C4-2B (cell line): ENCODE results near the gene KMO.

ENCODE experiments used
- H3K27ac ChIP-seq: fragments of 450-650 bp; 2 replicates; pipeline ENCODE4 v1.5.1; 2017
- CTCF ChIP-seq: fragments of 450-650 bp; conservative IDR thresholded peaks from 2 replicates; pipeline ENCODE4 v1.5.1; 2017; ENCODE audit warnings: mild to moderate bottlenecking
- ZFX ChIP-seq: fragments of 450-650 bp; IDR thresholded peaks from 2 replicates; pipeline ENCODE4 v1.6.1; 2017

KMO gene

GRCh38 chr1:241637604-241638003, 105.4 kb downstream of the KMO start:
- no peak overlapping the region for H3K27ac ChIP-seq
- TF ChIP-seq CTCF (no peak), ZFX (no peak)

- TF ChIP-seq ZFX = no peak
- TF ChIP-seq CTCF = no peak
Measured at GRCh38 chr1:241638099-241638682, 106.0 kb downstream of the KMO start.

GRCh38 chr1:241638909-241639622, 106.9 kb downstream of the KMO start:
- H3K27ac ChIP-seq = peak overlapping the region; percentile 75
- no peak for TF ChIP-seq ZFX
- no peak for TF ChIP-seq CTCF

More at GRCh38 chr1:241638099-241638682, 106.0 kb downstream of the KMO start:
- H3K27ac ChIP-seq = no peak overlapping the region

GRCh38 chr1:241639623-241640148, 107.5 kb downstream of the KMO start:
- TF ChIP-seq CTCF = no peak; the same call in 1 of the 2 replicates
- TF ChIP-seq ZFX = no peak

GRCh38 chr1:241640149-241640866, 108.1 kb downstream of the KMO start, which contains the start of the genes CHML and OPN3:
TSS of gene CHML (minus strand) at chr1:241640369. CDS start at chr1:241635766, 4,603 bp downstream.
TSS of gene OPN3 (minus strand) at chr1:241640369. CDS start at chr1:241640254, 115 bp downstream.
- TF ChIP-seq CTCF (no peak), ZFX (no peak)
- peak within 1 kb of the TSS; percentile 75 for H3K27ac ChIP-seq

More at GRCh38 chr1:241639623-241640148, 107.5 kb downstream of the KMO start:
- H3K27ac ChIP-seq = peak overlapping the region; percentile 75

GRCh38 chr1:241640867-241641622, 108.9 kb downstream of the KMO start:
- TF ChIP-seq ZFX (no peak), CTCF (no peak)

More at GRCh38 chr1:241640867-241641622, 108.9 kb downstream of the KMO start:
- H3K27ac ChIP-seq = peak overlapping the region; percentile 75; the same call in 1 of the 2 replicates
